Gastroesophageal sphincter (tissue), 4 donors: Measurements from ENCODE around the gene KIF12. TPM values are rescaled to one million over a fixed set of nuclear protein-coding genes. Genes with fewer than 3 reads are reported as not detected.
"Not testable (repeated sequence)": the region's sequence is repeated elsewhere in the genome, so short reads cannot be mapped to it uniquely, and the experiment has no call there.

ENCODE experiments used
- ATAC-seq: fragments of 150-250 bp; one replicate; pipeline ENCODE4 v1.9.1; 2016; ENCODE audit warnings: mild to moderate bottlenecking, moderate library complexity
- H3K27ac ChIP-seq, 4 donors: fragments of 200-600 bp; sonication (generic) in 3 of 4; 1 replicate in 3 of 4; 2 replicates in 1 of 4; pipeline ENCODE4 v1.5.1; 2016 to 2019
- H3K27me3 ChIP-seq: fragments of 200-600 bp; sonication (generic); one replicate; pipeline ENCODE4 v1.5.1; 2019
- H3K36me3 ChIP-seq, 2 donors: fragments of 200-600 bp; sonication (generic); one replicate each; pipeline ENCODE4 v1.5.1; 2019; ENCODE audit warnings: control low read depth in 1 of 2
- H3K4me1 ChIP-seq, 3 donors: fragments of 200-600 bp; sonication (generic); 1 replicate in 2 of 3; 2 replicates in 1 of 3; pipeline ENCODE4 v1.5.1; 2016 to 2019; ENCODE audit warnings: control low read depth in 2 of 3
- H3K4me3 ChIP-seq, 2 donors: fragments of 200-600 bp; sonication (generic); one replicate each; pipeline ENCODE4 v1.5.1; 2019; ENCODE audit warnings: mild to moderate bottlenecking in 1 of 2, moderate library complexity in 1 of 2
- H3K9me3 ChIP-seq, 3 donors: fragments of 200-600 bp; sonication (generic); one replicate each; pipeline ENCODE4 v1.5.1; 2017 to 2019; ENCODE audit warnings: control low read depth in 2 of 3
- CTCF ChIP-seq, 4 experiments: fragments of 200-600 bp in 2 of 4; fragments of 450-650 bp in 2 of 4; sonication (generic) in 1 of 4; IDR thresholded peaks; one replicate each; pipeline ENCODE4 v1.5.1; 2017 to 2019; ENCODE audit warnings: antibody characterized with exemption in 4 of 4, mild to moderate bottlenecking in 2 of 4, moderate library complexity in 2 of 4
- EP300 ChIP-seq: sonication (generic); formaldehyde crosslinking; IDR thresholded peaks from one replicate; pipeline ENCODE4 v1.6.1; 2017; ENCODE audit warnings: antibody characterized with exemption, mild to moderate bottlenecking
- POLR2A ChIP-seq, 2 donors: fragments of 450-650 bp; IDR thresholded peaks; one replicate each; pipeline ENCODE4 v1.6.1; 2017; ENCODE audit warnings: antibody characterized with exemption in 2 of 2, mild to moderate bottlenecking in 2 of 2, moderate library complexity in 1 of 2
- POLR2AphosphoS5 ChIP-seq: sonication (generic); formaldehyde crosslinking; IDR thresholded peaks from one replicate; pipeline ENCODE4 v1.6.1; 2017; ENCODE audit warnings: antibody characterized with exemption
- WGBS, 2 donors: methylation state at CpG; one replicate each; pipeline ENCODE4 v1.1.5; 2018; ENCODE audit warnings: low coverage in 1 of 2; 5-methylcytosine and 5-hydroxymethylcytosine counted together
- total RNA-seq, 4 donors: library from RNA; depleted of rRNA; stranded (reverse); fragments of >200 nt; gene quantifications; one replicate each; pipeline ENCODE4 v1.1.0, GENCODE V29; 2016

The KIF12 gene
- total RNA-seq, 4 donors from 2014 or later = not detected

GRCh38 chr9:114048533-114049415, 50.3 kb downstream of the KIF12 start:
- Histone ChIP-seq H3K27ac (no peak overlapping the region), H3K9me3 (no peaks in the 10 kb centered on the region), H3K4me3 (no peak overlapping the region), H3K4me1 (no peaks in the 10 kb centered on the region), H3K27me3 (no peaks in the 10 kb centered on the region), H3K36me3 (peaks cover 0 to 49% of the 10 kb centered on the region in 2 donors)
- TF ChIP-seq EP300 (no peak), POLR2AphosphoS5 (no peak), POLR2A (IDR thresholded peaks at IDR 0.05) (no peak), CTCF (IDR thresholded peaks at IDR 0.05) (no peak)
- 96% methylated on average over 14 of the region's 44 CpGs; no CpG with 5 or more reads in 1 of the 2 donors for WGBS, 2 donors
- ATAC-seq = no peak

- Histone ChIP-seq H3K9me3 (no peaks in the 10 kb centered on the region), H3K27me3 (no peaks in the 10 kb centered on the region), H3K36me3 (peaks cover 0 to 55% of the 10 kb centered on the region in 2 donors), H3K27ac (no peak overlapping the region), H3K4me3 (no peak overlapping the region), H3K4me1 (no peaks in the 10 kb centered on the region)
- no peak for ATAC-seq
- TF ChIP-seq POLR2AphosphoS5 (no peak), CTCF (IDR thresholded peaks at IDR 0.05) (no peak), POLR2A (IDR thresholded peaks at IDR 0.05) (no peak), EP300 (no peak)
- WGBS, 2 donors = 88 to 100% methylated on average over 1 of the region's 3 CpGs
Observed at GRCh38 chr9:114047717-114048116, 51.4 kb downstream of the KIF12 start.

- Histone ChIP-seq H3K27me3 (no peaks in the 10 kb centered on the region), H3K36me3 (peaks cover 0 to 57% of the 10 kb centered on the region in 2 donors), H3K9me3 (no peaks in the 10 kb centered on the region), H3K27ac (no peak overlapping the region), H3K4me1 (no peaks in the 10 kb centered on the region), H3K4me3 (no peak overlapping the region)
- 100% methylated on average over 1 of the region's 1 CpG; no CpG with 5 or more reads in 1 of the 2 donors for WGBS, 2 donors
- ATAC-seq = no peak
- no peak for TF ChIP-seq CTCF (IDR thresholded peaks at IDR 0.05)
- no peak for TF ChIP-seq POLR2A (IDR thresholded peaks at IDR 0.05)
- TF ChIP-seq EP300 = no peak
- TF ChIP-seq POLR2AphosphoS5 = no peak
Observed at GRCh38 chr9:114046875-114047274, 52.2 kb downstream of the KIF12 start.

GRCh38 chr9:114046237-114046755, 52.8 kb downstream of the KIF12 start:
- 91 to 100% methylated on average over 4 of the region's 4 CpGs for WGBS, 2 donors
- no peak for TF ChIP-seq POLR2A (IDR thresholded peaks at IDR 0.05)
- no peak for TF ChIP-seq POLR2AphosphoS5
- TF ChIP-seq EP300 = no peak
- Histone ChIP-seq H3K27me3 (no peaks in the 10 kb centered on the region), H3K4me1 (no peaks in the 10 kb centered on the region), H3K9me3 (no peaks in the 10 kb centered on the region), H3K36me3 (peaks cover 0 to 51% of the 10 kb centered on the region in 2 donors), H3K27ac (no peak overlapping the region), H3K4me3 (no peak overlapping the region)
- ATAC-seq = no peak

- H3K9me3 ChIP-seq, H3K27me3 ChIP-seq, H3K4me1 ChIP-seq, H3K4me3 ChIP-seq, H3K27ac ChIP-seq, ATAC-seq: not testable (repeated sequence)
- peaks cover 0 to 37% of the 10 kb centered on the region in 2 donors for H3K36me3 ChIP-seq
Observed at GRCh38 chr9:114043660-114044059, 55.4 kb downstream of the KIF12 start.

Other genes with a start within 250 kb of the KIF12 start
- 1 to 10 TPM; 2.1 to 6.2 (median 4.1) TPM for gene ZNF618, start 223.0 kb downstream of the KIF12 start, total RNA-seq
- not detected for gene AMBP, start 21.0 kb downstream of the KIF12 start, total RNA-seq
- 1 to 10 TPM; 1.0 to 5.7 (median 3.3) TPM for gene COL27A1, start 56.2 kb upstream of the KIF12 start, total RNA-seq
- gene ORM1, start 223.8 kb upstream of the KIF12 start, total RNA-seq = 1 to 10 TPM in 1 of 4 donors, not detected in 3; 1.6 TPM
- not detected for gene ORM2, start 230.6 kb upstream of the KIF12 start, total RNA-seq